Inflammatory macrophage (primary cell): ENCODE results near the gene RAD54L.
"Not testable (repeated sequence)": the region's sequence is repeated elsewhere in the genome, so short reads cannot be mapped to it uniquely, and the experiment has no call there.

Experiments
- DNase-seq, 2 donors: peaks; one replicate each; pipeline ENCODE4 v3.0.0-alpha.2; 2020 to 2022

RAD54L gene

GRCh38 chr1:46325285-46326076, 77.9 kb downstream of the RAD54L start:
- not testable (repeated sequence) for DNase-seq
